ENCODE measurements around the gene ADAM21. TPM values are rescaled to one million over a fixed set of nuclear protein-coding genes. Genes with fewer than 3 reads are reported as not detected.
"Not testable (repeated sequence)": the region's sequence is repeated elsewhere in the genome, so short reads cannot be mapped to it uniquely, and the experiment has no call there.

Gene ADAM21
- total RNA-seq, 1 donor from 2014 or later: 0.80 TPM

DNA sequence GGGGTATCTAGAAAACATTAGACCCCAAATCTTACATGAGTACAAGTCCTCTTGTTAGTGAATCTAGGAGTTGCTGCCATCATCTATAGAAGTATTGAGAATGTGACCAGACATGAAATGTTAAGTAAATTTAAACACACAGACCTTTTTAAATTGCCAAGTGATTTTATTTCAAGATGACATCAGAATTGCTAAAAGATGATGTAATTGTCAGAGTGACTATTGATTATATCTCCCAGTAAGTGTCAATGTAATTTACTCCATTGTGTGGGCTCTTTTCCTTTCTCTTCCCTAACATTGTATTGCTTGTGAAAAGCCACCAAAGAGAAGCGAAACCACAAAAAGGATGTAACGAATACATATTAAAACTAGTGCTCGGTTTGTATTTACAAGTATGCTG is 16.8 kb downstream of the ADAM21 start:
- Histone ChIP-seq H4K20me1 (ENCODE audit: low read depth) (no peaks in the 10 kb centered on the region), H3K79me2 (ENCODE audit: low read depth) (no peaks in the 10 kb centered on the region), H3K36me3 (no peaks in the 10 kb centered on the region), H3K27ac (no peak overlapping the region), H3K4me1 (peaks cover 5% of the 10 kb centered on the region), H2AFZ (replicated peaks) (no peak overlapping the region), H3F3A (ENCODE audit: low read depth) (no peaks in the 10 kb centered on the region), H3K9ac (no peak overlapping the region), H3K4me3 (no peak overlapping the region), H3K9me3 (ENCODE audit: low read depth) (no peaks in the 10 kb centered on the region), H3K4me2 (no peak overlapping the region), H3K27me3 (no peaks in the 10 kb centered on the region)
- no peak for TF ChIP-seq EZH2 (IDR thresholded peaks at IDR 0.05)
- Mint-ChIP-seq H3K4me1 (peaks cover 4% of the 10 kb centered on the region), H3K4me3 (no peak overlapping the region), H3K9me3 (no peaks in the 10 kb centered on the region), H3K27ac (no peak overlapping the region), H3K36me3 (no peaks in the 10 kb centered on the region), H3K27me3 (ENCODE audit: insufficient read depth, low read depth) (peaks cover 5% of the 10 kb centered on the region)
- DNase-seq (ENCODE audit: low spot score): no peak

DNA sequence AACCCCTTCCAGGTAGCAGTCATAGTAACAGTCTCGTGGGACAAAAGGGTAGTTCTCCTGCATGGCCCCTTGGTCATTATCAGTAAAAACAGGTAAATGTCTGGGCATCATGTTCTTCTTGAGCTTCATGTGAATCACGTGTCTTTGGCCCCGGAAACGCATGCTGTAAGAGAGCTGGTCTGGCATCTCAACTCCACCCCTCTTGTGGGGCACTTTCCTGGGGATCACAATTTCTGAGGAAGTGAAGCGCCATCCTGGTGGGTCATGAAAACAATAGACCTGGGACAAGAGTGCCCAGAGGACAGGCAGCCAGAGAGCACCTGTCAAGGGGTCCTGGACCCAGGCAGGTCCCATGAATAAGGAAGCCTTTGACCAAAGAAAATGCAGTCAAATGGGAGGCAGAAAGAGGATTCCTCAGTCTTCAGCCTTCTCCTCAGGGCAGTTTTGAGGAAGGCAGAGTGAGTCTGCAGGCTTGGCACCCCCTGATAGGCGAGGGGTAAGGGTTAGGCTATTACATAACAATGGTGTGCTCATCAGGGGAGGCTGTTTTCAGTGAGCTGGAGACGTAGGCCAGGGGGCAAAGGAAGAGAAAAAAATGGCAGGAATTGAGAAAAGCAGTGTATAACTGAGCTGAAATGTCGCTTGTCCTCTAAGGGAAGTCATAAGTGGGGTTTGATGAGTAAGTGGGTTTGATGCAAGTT is 19.0 kb downstream of the ADAM21 start:
- H3K79me2 ChIP-seq (ENCODE audit: low read depth); H3K4me2 ChIP-seq; H4K20me1 ChIP-seq (ENCODE audit: low read depth); H3K4me3 Mint-ChIP-seq; H3K9ac ChIP-seq; H3K9me3 Mint-ChIP-seq; H3F3A ChIP-seq (ENCODE audit: low read depth); H3K9me3 ChIP-seq (ENCODE audit: low read depth); H3K4me3 ChIP-seq; H2AFZ ChIP-seq (replicated peaks); H3K36me3 Mint-ChIP-seq; H3K4me1 Mint-ChIP-seq; H3K27me3 ChIP-seq; DNase-seq (ENCODE audit: low spot score); H3K36me3 ChIP-seq; H3K27me3 Mint-ChIP-seq (ENCODE audit: insufficient read depth, low read depth); H3K27ac ChIP-seq; H3K4me1 ChIP-seq; H3K27ac Mint-ChIP-seq: not testable (repeated sequence)

DNA sequence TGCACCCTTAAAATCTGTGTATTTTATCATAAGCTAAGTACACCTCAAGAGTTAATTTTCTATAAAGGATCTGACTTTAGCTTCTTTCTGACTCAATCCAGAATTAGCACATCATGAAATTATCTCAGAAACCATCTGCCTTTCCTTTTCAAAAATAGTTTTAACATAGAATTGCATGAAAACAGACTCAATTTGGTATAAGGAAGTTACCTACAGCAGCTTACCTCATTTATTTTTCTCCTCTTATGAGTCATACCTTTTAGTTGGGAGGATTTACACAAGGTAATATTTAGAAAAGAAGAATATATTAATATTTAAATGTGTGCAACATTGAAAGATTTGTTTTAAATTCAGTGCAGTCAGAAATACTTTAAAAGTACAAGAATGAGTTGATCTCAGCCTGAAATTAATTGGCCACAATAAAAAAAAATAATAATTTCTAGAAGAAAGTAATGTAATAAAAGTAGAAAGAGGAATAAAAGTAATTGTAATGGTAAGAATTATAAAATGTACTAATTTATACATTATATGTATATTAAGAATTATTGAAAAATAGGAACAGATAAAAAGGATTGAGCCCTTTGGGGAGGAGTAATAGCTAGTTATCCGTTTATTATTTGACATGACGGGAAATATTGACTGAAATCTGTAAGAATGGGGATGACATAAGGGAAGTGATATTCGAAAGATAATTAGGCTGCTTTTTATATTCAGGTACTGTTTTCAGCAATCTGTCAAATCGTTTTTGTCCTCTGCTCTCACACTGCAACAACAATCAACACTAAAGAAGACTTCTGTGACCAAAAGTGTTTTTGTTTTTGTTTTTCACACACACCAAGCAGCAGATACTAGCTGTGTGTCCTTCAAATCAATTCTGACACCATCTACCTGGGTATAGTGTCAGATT is 20.5 kb downstream of the ADAM21 start:
- no peaks in the 10 kb centered on the region for H3K27me3 ChIP-seq
- no peak overlapping the region for H2AFZ ChIP-seq (replicated peaks)
- no peak overlapping the region for H3K27ac ChIP-seq
- no peaks in the 10 kb centered on the region for H3K79me2 ChIP-seq (ENCODE audit: low read depth)
- no peaks in the 10 kb centered on the region for H3K9me3 ChIP-seq (ENCODE audit: low read depth)
- peaks cover 12% of the 10 kb centered on the region for H3K9me3 Mint-ChIP-seq
- H3K4me1 ChIP-seq: peaks cover 5% of the 10 kb centered on the region
- H3K36me3 ChIP-seq: no peaks in the 10 kb centered on the region
- H3K27ac Mint-ChIP-seq: no peak overlapping the region
- TF ChIP-seq EZH2phosphoT487 (IDR thresholded peaks at IDR 0.05) (no peak), EZH2 (IDR thresholded peaks at IDR 0.05) (no peak)
- TF ChIP-seq, protein P1, sequence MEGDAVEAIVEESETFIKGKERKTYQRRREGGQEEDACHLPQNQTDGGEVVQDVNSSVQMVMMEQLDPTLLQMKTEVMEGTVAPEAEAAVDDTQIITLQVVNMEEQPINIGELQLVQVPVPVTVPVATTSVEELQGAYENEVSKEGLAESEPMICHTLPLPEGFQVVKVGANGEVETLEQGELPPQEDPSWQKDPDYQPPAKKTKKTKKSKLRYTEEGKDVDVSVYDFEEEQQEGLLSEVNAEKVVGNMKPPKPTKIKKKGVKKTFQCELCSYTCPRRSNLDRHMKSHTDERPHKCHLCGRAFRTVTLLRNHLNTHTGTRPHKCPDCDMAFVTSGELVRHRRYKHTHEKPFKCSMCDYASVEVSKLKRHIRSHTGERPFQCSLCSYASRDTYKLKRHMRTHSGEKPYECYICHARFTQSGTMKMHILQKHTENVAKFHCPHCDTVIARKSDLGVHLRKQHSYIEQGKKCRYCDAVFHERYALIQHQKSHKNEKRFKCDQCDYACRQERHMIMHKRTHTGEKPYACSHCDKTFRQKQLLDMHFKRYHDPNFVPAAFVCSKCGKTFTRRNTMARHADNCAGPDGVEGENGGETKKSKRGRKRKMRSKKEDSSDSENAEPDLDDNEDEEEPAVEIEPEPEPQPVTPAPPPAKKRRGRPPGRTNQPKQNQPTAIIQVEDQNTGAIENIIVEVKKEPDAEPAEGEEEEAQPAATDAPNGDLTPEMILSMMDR (IDR thresholded peaks at IDR 0.05): no peak
- H4K20me1 ChIP-seq (ENCODE audit: low read depth): no peaks in the 10 kb centered on the region
- no peak for DNase-seq (ENCODE audit: low spot score)
- no peak overlapping the region for H3K4me3 ChIP-seq
- no peak overlapping the region for H3K4me2 ChIP-seq
- no peaks in the 10 kb centered on the region for H3F3A ChIP-seq (ENCODE audit: low read depth)
- H3K9ac ChIP-seq: no peak overlapping the region
- no peaks in the 10 kb centered on the region for H3K36me3 Mint-ChIP-seq
- no peak overlapping the region for H3K4me3 Mint-ChIP-seq
- peaks cover 3% of the 10 kb centered on the region for H3K27me3 Mint-ChIP-seq (ENCODE audit: insufficient read depth, low read depth)
- peaks cover 4% of the 10 kb centered on the region for H3K4me1 Mint-ChIP-seq

DNA sequence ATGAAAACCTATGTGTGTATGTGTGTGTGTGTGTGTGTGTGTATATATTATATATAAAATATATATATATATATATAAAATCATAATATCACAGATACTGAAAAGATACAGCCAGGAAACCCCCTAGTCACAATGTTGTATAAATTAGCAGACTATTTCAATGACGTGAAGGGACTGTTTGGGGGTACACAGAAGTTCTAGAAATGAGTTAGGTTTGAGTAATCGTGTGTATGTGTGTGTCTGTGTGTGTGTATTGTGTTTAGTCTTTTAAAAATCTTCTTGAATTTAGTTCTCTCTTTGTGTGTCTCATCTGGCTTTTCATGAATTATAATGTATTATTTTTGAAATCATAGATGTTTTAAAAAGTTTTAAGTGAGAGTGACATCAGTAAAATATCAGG is 21.9 kb downstream of the ADAM21 start:
- H3K9me3 Mint-ChIP-seq: peaks cover 12% of the 10 kb centered on the region
- Histone ChIP-seq H3K4me1 (peaks cover 5% of the 10 kb centered on the region), H3K4me3 (no peak overlapping the region), H2AFZ (replicated peaks) (no peak overlapping the region), H3K9ac (no peak overlapping the region), H3F3A (ENCODE audit: low read depth) (no peaks in the 10 kb centered on the region), H3K4me2 (no peak overlapping the region), H3K27ac (no peak overlapping the region), H3K36me3 (no peaks in the 10 kb centered on the region), H3K9me3 (ENCODE audit: low read depth) (no peaks in the 10 kb centered on the region), H3K79me2 (ENCODE audit: low read depth) (no peaks in the 10 kb centered on the region), H4K20me1 (ENCODE audit: low read depth) (no peaks in the 10 kb centered on the region), H3K27me3 (no peaks in the 10 kb centered on the region)
- H3K27ac Mint-ChIP-seq: no peak overlapping the region
- peaks cover 4% of the 10 kb centered on the region for H3K4me1 Mint-ChIP-seq
- no peaks in the 10 kb centered on the region for H3K27me3 Mint-ChIP-seq (ENCODE audit: insufficient read depth, low read depth)
- TF ChIP-seq, protein P1 (IDR thresholded peaks at IDR 0.05): no peak
- TF ChIP-seq EZH2phosphoT487 (IDR thresholded peaks at IDR 0.05) (no peak), EZH2 (IDR thresholded peaks at IDR 0.05) (no peak)
- H3K36me3 Mint-ChIP-seq: no peaks in the 10 kb centered on the region
- H3K4me3 Mint-ChIP-seq: no peak overlapping the region
- DNase-seq (ENCODE audit: low spot score): no peak

DNA sequence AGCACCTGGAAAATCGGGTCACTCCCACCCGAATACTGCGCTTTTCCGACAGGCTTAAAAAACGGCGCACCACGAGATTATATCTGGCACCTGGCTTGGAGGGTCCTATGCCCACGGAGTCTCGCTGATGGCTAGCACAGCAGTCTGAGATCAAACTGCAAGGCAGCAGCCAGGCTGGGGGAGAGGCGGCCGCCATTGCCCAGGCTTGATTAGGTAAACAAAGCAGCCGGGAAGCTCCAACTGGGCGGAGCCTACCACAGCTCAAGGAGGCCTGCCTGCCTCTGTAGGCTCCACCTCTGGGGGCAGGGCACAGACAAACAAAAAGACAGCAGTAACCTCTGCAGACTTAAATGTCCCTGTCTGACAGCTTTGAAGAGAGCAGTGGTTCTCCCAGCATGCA is 23.5 kb downstream of the ADAM21 start:
- not testable (repeated sequence) for H3K27ac ChIP-seq; H3K27me3 Mint-ChIP-seq (ENCODE audit: insufficient read depth, low read depth); H3K27me3 ChIP-seq; H3K36me3 Mint-ChIP-seq; H3K4me1 ChIP-seq; H3K4me1 Mint-ChIP-seq; H4K20me1 ChIP-seq (ENCODE audit: low read depth); H3K27ac Mint-ChIP-seq; H2AFZ ChIP-seq (replicated peaks); H3K9me3 ChIP-seq (ENCODE audit: low read depth); DNase-seq (ENCODE audit: low spot score); H3K4me3 Mint-ChIP-seq; H3K36me3 ChIP-seq; H3K4me3 ChIP-seq; H3K79me2 ChIP-seq (ENCODE audit: low read depth); H3F3A ChIP-seq (ENCODE audit: low read depth); H3K4me2 ChIP-seq; H3K9ac ChIP-seq
- H3K9me3 Mint-ChIP-seq: peaks cover 15% of the 10 kb centered on the region

DNA sequence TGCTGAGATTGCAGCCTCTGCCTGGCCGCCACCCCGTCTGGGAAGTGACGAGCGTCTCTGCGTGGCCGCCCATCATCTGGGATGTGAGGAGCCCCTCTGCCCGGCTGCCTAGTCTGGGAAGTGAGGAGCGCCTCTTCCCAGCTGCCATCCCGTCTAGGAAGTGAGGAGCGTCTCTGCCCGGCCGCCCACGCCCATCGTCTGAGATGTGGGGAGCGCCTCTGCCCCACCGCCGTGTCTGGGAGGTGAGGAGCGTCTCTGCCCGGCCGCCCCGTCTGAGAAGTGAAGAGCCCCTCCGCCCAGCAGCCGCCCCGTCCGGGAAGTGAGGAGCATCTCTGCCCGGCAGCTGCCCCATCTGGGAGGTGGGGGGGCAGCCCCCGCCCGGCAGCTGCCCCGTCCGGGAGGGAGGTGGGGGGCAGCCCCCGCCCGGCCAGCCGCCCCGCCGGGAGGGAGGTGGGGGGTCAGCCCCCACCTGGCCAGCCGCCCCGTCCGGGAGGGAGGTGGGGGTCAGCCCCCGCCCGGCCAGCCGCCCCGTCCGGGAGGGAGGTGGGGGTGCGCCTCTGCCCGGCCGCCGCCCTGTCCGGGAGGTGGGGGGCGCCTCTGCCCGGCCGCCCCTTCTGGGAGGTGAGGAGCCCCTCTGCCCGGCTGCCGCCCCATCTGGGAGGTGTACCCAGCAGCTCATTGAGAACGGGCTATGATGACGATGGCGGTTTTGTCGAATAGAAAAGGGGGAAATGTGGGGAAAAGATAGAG is 25.6 kb downstream of the ADAM21 start:
- not testable (repeated sequence) for H3K9ac ChIP-seq; H3K27me3 ChIP-seq; H3K36me3 Mint-ChIP-seq; H3K4me1 ChIP-seq; H3K4me3 Mint-ChIP-seq; H4K20me1 ChIP-seq (ENCODE audit: low read depth); H3K4me3 ChIP-seq; H3K9me3 ChIP-seq (ENCODE audit: low read depth); H3K36me3 ChIP-seq; H3K27ac ChIP-seq; H3K27ac Mint-ChIP-seq; H3K4me1 Mint-ChIP-seq; H3K4me2 ChIP-seq; DNase-seq (ENCODE audit: low spot score); H3K79me2 ChIP-seq (ENCODE audit: low read depth); H3K27me3 Mint-ChIP-seq (ENCODE audit: insufficient read depth, low read depth); H2AFZ ChIP-seq (replicated peaks); H3F3A ChIP-seq (ENCODE audit: low read depth)
- peaks cover 15% of the 10 kb centered on the region for H3K9me3 Mint-ChIP-seq
